Tongue (tissue), 2 donors: ENCODE results near the gene CASZ1. TPM values are rescaled to one million over a fixed set of nuclear protein-coding genes. Genes with fewer than 3 reads are reported as not detected.

Experiments used
- DNase-seq: peaks from one replicate; pipeline ENCODE4 v3.0.0-alpha.2; 2015
- total RNA-seq: library from RNA; depleted of rRNA; stranded (reverse); fragments of >200 nt; gene quantifications from one replicate; pipeline ENCODE4 v1.2.3, GENCODE V29; 2014

CASZ1 gene, protein sequence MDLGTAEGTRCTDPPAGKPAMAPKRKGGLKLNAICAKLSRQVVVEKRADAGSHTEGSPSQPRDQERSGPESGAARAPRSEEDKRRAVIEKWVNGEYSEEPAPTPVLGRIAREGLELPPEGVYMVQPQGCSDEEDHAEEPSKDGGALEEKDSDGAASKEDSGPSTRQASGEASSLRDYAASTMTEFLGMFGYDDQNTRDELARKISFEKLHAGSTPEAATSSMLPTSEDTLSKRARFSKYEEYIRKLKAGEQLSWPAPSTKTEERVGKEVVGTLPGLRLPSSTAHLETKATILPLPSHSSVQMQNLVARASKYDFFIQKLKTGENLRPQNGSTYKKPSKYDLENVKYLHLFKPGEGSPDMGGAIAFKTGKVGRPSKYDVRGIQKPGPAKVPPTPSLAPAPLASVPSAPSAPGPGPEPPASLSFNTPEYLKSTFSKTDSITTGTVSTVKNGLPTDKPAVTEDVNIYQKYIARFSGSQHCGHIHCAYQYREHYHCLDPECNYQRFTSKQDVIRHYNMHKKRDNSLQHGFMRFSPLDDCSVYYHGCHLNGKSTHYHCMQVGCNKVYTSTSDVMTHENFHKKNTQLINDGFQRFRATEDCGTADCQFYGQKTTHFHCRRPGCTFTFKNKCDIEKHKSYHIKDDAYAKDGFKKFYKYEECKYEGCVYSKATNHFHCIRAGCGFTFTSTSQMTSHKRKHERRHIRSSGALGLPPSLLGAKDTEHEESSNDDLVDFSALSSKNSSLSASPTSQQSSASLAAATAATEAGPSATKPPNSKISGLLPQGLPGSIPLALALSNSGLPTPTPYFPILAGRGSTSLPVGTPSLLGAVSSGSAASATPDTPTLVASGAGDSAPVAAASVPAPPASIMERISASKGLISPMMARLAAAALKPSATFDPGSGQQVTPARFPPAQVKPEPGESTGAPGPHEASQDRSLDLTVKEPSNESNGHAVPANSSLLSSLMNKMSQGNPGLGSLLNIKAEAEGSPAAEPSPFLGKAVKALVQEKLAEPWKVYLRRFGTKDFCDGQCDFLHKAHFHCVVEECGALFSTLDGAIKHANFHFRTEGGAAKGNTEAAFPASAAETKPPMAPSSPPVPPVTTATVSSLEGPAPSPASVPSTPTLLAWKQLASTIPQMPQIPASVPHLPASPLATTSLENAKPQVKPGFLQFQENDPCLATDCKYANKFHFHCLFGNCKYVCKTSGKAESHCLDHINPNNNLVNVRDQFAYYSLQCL (N-terminal part only)
- total RNA-seq = 20.9 TPM

DNA sequence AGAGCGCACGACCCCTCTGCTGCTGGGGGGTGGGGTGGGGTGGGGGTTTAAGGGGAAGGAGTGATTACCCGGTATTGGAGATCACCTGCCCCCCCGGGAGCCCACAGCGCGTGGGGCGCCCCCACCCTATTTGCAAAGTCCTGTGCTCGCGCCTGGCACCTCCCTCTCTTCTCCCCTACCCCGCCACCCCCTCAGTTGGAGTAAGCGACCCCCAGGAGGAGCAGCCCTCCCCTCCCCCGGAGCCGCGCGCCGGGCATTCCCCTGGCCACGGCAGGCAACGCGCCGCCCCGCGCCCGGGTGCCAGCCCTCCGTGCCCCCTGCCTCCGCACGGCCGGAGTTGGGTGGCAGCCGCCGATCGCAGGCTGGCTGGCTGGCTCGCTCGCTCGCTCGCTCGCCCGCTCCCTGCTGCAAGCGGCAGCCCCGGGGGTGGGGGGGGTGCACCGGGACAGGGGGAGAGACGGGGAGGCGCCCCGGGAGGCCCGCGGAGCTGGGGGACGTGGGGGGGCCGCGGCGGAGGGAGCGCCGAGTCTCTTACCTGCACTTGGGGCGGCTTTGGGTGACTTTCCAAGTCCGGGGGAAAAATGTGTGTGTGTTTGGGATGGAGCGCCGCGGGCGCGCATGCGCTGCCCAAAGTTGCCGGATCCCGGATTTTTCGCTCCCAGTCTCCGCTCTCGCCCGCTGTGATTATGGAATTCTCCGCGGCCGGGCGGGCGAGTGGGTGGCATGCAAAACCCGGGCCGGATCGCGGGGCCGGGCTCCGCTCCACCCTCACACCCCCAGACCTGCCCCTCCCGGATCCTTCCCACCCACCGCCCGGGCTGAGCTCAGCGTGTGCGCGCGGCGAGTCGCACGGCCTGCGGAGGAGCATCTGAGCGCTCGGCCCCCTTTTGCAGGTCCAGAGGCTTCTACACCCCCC, at the start of gene CASZ1:
TSS of gene CASZ1 (minus strand) at position 618 of the 916 bp plus-strand sequence. CDS start 102,757 bp downstream, outside the sequence.
- DNase-seq = peak; percentile 96

DNA sequence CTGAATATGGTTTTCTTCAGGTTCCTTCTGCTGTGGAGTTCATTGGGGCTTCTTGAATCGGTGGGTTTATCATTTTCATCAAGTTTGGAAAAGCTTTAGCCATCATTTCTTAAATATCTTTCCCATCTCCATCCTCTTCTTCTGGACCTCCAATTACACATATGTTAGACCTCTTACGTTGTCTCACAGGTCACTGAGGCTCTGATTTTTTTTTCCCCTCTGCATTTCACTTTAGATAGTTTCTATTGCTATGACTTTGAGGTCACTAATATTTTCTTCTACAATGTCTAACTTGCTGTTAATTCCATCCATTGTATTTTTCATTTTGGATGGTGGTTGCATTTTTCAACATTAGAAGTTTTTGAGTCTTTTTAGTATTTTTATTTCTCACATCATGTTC, 47.3 kb upstream of the CASZ1 start:
- no peak for DNase-seq

DNA sequence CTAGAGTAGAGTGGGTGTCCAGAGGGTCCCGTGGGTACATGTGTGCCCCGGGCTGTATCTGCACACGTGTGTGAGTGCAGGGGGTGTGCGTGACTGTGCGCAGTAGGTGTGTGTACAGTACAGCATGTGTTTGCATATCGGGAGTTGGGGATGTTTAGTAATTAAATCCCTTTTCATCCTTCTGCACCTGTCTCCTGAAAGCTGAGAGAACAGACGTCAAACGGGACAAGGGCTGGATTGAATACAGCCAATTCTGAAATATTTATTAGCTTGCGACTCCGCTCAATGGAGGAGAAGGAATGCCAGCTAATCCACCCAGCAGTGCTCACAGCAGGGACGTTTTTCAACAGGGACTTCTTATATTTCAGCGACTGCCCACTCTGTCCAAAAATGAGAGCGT, 44.7 kb upstream of the CASZ1 start:
- DNase-seq = peak; percentile 79

DNA sequence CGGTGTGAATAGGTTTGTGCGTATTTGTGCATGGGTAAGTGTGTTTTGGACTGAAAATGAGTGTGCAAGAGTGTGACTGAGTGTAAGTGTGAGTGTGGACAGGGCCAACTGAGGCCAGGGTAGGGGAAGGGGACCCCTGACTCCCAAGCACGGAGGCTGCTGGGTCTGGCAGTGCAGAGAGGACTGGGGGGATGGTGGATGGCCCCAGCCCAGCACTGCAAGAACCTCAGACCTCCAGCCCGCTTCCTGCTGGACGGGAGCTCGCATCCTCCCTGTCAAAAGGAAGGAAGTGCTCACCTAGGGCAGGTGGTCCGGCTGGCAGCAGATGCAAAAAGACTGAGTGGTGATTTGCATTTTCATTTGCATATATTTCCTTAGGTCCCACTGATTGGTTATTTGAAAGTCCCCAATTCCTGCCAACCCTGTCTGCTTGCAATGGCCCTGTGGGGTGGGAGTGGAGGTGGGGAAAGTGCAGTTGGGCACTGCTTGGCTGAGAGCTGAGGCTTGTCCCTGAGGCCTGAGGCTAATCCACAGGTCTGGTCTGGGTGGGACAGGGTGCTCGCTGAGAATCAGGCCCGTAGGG, 42.8 kb upstream of the CASZ1 start:
- DNase-seq = no peak

DNA sequence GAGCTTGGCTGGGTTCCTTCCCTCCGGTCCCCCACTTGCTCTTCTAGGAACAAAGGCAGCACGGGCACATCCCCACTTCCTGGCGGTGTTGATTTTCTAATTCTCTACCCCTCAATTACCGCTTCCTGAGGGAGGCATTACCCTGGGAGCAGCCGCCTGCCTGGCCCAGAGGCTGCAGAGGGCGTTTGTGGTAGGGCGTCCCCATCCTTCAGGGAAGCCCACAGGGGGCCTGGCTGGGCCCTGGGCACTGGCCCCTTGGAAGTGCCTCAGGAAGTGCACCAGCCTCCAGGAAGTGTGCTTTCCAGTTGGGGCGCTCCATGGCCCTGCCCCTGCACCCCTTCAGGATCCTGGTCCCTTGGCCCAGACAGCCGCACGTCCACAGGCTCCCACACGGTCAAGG, 42.1 kb upstream of the CASZ1 start:
- DNase-seq = no peak

DNA sequence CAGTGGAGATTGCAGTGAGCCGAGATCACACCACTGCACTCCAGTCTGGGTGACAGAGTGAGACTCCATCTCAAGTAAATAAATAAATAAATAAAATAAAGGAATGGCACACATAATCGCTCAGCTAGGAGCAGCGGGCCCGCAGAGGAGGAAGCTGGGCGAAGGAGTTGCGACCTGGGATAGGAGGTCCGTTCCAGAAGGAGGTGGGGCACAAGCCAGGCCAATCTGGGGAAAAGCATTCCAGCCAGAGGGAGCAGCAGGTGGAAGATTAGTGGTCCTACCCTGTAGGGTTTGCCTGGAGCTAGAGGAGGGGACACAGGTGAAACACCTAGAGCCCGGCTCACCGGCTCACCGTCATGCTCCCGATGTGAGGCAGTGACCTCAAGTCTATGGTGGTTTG, 40.3 kb upstream of the CASZ1 start:
- no peak for DNase-seq

DNA sequence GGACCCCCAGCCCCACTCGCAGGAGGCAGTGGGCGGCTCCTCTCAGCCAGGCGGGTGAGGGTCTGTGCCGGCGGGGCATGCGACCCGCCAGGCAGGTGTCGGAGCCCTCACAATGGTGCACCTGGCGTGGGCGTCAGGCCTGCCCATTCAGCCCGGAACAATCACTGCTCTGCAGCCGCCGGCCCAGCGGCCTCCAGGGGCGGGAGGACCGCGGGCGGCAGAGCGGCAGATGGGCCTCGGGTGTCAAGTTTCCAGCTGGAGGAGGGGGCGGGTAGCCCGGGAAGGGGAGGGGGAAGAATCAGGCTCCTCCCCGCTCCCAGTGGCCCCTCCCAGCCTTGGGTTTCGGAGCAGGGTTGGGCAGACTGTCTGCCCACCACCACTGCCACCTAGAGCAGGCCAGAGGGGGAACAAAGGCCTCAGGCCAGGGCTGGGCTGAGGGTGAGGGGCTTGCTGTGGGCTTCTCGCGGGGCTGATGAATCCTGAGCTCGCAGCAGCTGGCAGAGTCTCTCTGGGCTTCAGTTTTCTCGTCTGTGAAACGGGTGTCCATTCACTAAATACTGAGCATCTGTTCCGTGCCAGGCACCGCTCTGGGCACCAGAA, 39.5 kb upstream of the CASZ1 start:
- peak; percentile 91 for DNase-seq

DNA sequence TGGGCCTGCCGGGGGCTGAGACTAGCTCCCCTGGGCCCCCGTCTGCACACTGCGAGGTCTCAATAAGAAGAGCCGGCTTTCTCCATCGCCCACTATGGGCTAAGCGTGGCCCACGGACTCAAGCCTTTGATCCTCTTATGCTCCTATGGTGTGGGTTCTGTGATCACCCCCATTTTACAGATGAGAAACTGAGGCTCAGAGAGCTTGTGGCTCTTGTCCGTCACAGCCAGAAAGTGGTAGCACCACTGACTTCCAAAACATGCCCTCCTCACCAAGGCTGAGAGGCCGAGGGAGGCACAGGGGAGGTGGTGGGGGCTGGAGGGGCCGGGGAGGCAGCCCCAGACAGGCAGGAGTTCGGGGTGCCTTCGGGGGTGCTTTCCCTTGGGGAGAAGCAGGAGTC, 39.0 kb upstream of the CASZ1 start:
- no peak for DNase-seq

DNA sequence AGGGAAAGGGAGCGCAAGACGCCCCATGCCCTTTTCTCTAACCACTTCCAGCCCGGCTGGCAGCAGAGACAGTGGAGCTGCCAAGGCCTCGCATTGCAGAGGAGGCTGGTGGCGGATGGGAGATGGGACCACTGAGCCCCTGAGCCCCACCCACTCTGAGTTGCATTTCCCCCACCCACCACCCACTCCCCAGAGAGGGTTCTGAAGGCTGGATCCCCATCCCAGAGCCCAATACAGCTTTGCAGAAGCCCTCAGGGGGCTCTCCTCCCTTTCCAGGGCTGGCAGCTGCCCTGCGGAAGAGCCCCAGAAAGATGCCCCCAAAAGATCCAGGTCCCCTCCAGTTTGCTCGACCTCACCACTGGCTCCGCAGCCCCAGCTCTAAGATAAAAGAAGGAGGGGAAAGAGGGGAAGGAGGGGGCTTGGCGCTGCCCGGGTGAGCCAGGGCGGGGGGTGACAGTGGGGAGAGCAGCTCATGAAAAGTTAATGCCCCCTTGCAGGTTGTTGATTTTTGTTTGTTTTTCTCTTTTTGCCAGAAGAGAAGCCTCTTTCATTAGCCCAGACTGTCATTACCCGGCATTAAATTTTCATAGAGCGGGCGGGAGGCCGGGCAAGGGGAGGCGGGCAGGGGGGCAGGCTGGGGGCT, 38.4 kb upstream of the CASZ1 start:
- DNase-seq = no peak

DNA sequence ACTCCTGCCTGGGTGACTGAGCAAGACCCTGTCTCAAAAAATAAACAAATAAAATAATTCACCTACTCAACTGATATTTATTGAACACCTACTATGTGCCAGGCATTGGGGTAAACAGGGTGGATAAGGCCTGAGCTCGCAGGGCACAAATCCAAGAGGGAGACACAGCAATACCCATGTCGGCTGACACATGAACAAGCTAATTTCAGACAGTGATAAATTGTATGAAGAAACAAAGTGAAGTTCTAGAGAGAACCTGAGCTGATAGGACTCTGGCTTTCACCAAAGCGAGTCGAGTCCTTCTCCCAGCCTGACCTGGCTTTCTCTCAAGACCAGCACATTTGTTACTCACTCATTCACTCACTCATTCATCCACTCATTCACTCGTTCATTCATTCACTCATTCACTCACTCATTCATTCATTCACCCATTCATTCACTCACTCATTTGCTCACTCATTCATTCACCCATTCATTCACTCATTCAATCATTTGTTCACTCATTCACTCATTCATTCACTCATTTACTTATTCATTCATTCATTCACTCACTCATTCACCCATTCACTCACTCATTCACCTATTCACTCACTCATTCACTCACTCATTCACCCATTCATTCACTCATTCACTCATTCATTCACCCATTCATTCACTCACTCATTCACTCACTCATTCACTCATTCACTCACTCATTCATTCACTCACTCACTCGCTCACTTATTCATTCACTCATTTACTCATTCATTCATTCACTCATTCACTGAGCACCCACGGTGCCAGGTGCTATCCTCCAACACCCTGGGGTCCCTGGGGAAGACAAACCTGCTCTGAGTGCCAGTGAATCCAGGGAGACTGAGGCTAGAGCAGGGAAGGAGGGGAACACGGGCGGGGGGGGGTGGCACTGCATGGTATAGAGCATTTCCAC, 37.4 kb upstream of the CASZ1 start:
- DNase-seq = no peak

DNA sequence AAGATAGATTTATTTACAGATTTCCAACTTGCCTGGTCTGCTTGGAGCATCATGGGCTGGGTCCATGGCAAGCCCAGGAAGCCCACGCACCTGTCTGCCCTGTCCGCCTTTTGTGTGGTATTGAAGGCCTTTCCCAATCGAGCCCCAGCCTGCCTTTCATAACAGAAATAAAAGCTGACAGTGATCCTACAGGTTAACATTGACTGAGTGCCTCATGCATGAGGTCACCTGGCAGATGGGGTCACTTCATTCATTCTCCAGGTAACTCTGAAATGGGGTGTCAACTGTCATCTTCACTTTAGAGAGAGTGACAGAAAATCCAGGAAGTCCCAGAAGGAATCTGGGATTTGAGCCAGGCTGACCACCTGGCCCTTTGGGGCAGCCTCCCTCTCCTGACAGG, 36.3 kb upstream of the CASZ1 start:
- DNase-seq = no peak

DNA sequence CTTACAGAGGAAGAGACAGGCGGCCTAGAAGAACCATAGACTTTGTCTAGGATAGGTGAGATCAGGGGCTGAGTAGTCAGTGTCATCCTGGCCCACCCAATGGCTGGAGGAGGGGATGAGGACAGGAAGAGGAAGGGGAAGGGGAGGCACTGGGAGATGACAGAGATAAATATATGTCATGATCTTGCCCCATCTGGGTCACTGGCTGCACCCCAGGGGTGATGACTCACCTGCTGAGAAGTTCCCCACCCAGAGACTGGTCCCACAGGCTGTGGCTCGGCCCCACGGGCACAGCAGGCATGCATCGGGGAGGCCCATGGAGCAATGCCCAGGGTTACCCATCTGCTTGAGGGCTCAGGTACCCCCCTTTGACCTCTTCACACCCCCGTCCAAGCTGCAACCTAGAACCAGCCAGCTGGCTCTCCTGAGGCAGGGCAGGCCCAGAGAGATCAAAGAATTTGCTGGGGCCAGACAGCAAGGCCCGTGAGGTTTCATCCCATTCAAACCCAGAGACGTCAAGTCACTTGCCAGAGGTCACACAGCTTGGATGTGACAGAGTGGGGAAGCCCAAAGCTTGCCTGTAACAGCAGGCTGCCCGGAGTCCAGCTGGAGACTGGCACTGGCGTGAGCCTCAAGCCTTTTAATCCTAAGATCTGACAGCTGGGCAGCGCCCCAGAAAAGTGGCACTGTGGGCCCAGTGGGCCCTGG, 34.7 kb upstream of the CASZ1 start:
- no peak for DNase-seq

DNA sequence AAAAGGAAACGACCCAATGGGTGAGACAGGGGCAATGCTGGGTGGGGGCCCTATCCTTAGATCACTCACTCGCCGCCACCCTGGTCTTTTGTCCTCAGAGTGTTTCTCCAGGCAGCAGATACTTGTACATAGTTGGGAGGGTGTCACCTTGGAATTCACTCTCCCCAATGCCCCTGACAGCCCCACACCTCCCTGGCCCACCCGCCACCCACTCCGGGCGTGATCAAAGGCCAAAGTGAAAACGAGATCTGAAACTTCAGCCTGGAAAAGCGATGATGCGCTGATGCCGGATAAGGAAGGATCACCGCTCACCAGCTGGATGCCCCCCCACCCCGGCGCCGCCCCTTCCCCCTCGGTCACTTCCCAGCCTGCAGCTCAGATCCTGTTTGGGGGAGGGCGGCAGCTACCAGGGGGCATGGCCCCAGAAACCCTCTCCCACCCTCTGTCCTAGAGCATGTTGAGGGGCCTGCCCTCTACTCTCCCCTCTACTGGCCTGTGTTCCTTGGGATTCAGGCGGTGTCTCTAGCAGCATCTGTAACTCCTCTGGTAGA, 33.6 kb upstream of the CASZ1 start:
- DNase-seq = no peak

DNA sequence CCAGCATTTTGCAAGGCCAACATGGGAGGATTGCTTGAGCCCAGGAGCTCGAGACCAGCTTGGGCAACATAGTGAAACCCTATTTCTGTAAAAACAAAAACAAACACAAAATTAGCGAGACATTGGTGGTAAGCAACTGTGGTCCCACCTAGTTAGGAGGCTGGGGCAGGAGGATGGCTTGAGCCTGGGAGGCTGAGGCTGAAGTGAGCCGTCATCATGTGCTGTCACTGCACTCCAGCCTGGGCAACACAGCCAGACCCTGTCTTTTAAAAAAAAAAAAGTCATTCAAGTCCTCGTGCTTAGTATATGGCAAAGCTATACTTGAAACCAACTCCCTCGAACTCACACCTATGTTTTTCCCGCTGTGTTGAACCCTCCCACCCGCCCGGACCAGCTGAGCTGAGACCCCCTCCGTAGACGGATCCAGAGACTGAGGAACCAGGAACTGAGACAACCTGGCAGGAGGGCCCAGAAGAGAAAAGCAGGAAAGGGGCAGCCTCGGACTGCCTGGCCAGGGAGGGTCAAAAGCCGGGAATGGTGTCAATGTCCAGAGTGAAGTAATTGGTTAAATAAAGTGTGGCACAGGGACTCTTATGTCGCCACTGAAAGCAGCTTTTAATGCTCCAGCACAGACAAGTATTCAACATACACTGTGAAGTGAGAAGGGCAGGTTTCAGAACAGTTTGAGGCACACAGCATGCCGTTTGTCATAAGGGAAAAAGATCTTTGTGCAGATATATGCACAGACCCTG, 32.8 kb upstream of the CASZ1 start:
- no peak for DNase-seq

DNA sequence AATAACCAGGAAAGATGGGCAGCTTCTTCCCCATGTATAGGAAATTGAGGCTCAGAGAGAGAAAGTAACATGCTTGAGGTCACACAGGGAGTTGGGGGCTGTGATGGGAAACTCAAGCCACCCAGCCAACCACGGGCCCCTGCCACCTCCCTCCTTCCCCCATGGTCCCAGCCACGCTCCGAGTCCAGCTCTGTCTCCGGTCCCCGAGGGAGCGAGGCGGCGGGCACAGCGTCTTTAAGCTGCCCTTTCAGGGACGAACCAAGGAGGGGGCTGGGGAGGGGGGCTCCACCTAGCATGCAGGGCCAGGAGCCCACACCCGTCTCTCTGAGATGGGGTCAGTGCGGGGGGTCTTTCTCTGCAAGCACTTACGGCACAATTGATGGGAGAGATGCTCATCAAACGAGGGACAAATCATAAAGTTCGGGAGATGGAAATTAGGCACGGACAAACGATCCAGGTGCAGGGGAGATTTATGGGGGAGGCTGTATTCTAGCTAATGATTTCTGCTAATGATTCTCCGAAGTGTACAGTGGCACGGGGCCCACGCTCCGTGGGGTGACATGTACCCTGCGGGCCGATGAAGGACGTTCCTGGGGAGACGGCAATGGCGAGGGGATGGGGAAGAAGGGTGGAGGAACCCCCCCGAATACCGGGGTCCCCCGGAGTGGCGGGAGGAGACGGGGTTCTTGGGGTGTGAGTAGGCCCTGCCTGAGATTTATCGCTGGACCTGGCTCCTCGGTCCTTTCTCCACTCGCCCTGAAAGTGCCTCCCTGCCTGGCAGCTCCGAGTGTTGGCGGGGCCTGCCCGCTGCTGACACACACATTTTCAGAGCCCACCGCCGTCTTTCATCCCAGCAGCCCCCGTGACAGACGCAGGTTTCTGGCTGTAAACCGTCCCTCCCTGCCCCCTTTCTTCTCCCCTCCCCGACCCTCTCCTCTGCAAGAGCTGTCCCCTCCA, 31.2 kb upstream of the CASZ1 start:
- no peak for DNase-seq

DNA sequence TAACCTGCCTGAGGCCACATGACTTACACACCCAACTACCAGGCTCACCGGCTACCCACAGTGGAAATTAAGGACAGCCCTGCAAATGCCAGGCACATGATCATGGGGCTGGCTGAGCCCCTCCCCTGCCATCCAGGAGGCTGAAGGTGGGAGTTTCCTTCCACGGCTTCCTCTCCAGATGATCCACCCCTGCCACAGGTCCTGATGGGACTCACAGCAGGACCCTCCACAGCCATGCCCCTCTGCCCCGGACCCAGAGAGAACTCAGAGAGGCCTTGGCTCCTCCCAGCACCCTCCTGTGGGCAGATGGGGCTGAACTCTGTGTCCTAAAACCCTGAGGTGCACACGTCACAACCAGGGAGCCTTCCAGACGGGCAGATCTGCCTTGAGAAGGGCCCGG, 29.1 kb upstream of the CASZ1 start:
- DNase-seq = no peak
